ENCODE measurements around the gene RNF223. TPM values are rescaled to one million over a fixed set of nuclear protein-coding genes. Genes with fewer than 3 reads are reported as not detected.

Gene RNF223
- total and polyA plus RNA-seq, 8 donors: 1.4 to 8.1 (median 3.4) TPM; not detected in 3

DNA sequence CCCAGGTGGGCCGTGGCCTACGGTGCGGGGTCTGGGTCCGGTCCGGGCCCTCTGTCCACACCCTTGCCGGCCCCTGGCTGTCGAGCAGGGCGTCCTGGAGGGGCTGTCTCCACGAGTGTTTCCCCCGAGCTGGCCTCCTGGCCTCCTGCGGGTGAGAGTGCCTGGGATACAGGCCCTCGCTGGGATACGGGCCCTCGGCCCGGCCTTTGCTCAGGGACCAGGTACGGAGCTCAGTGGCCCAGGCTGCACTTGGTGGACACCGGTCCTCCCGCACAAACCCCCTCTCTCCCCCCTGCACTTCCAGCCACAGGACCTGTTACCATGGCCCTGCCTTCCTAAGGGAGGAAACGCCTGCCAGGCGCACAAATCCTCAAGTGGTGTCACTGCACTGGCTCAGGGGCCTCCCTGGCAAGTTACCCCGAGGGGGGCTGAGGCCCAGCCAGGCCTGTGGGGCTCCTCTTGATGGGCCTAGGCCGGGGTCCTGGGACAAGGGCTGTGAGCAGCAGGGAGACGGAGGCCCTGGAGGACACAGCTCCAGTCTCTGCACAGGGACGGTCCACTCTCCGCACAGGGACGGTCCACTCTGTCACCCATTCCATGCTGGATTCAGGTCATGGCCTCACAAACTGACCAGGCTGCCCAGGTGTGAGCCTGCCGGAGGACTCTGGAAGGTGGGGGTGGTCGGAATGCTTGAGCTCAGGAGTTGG lies 18.2 kb upstream of the RNF223 start:
- no peaks in the 10 kb centered on the region for H3K27me3 ChIP-seq
- H3K4me1 ChIP-seq: no peaks in the 10 kb centered on the region
- DNase-seq: peak in 1 of 2 donors; percentile 5
- no peaks in the 10 kb centered on the region for H3K9me3 ChIP-seq
- H3K27ac ChIP-seq: no peak overlapping the region
- no peak for TF ChIP-seq EP300 (IDR thresholded peaks at IDR 0.05)
- no peak for TF ChIP-seq POLR2AphosphoS5 (IDR thresholded peaks at IDR 0.05)
- TF ChIP-seq, protein P1, sequence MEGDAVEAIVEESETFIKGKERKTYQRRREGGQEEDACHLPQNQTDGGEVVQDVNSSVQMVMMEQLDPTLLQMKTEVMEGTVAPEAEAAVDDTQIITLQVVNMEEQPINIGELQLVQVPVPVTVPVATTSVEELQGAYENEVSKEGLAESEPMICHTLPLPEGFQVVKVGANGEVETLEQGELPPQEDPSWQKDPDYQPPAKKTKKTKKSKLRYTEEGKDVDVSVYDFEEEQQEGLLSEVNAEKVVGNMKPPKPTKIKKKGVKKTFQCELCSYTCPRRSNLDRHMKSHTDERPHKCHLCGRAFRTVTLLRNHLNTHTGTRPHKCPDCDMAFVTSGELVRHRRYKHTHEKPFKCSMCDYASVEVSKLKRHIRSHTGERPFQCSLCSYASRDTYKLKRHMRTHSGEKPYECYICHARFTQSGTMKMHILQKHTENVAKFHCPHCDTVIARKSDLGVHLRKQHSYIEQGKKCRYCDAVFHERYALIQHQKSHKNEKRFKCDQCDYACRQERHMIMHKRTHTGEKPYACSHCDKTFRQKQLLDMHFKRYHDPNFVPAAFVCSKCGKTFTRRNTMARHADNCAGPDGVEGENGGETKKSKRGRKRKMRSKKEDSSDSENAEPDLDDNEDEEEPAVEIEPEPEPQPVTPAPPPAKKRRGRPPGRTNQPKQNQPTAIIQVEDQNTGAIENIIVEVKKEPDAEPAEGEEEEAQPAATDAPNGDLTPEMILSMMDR (IDR thresholded peaks at IDR 0.05): no peak
- TF ChIP-seq POLR2A (IDR thresholded peaks at IDR 0.05): no peak
- H3K36me3 ChIP-seq: peaks cover 0 to 10% (median 0%) of the 10 kb centered on the region in 4 donors
- intact Hi-C loops (cut with DNase I; ENCODE audit: low total_unique reads): no loop called here
- 95 to 98% (median 96%) methylated on average over 17 to 28 of the region's 28 CpGs for WGBS, 5 donors
- H3K4me3 ChIP-seq: no peak overlapping the region

DNA sequence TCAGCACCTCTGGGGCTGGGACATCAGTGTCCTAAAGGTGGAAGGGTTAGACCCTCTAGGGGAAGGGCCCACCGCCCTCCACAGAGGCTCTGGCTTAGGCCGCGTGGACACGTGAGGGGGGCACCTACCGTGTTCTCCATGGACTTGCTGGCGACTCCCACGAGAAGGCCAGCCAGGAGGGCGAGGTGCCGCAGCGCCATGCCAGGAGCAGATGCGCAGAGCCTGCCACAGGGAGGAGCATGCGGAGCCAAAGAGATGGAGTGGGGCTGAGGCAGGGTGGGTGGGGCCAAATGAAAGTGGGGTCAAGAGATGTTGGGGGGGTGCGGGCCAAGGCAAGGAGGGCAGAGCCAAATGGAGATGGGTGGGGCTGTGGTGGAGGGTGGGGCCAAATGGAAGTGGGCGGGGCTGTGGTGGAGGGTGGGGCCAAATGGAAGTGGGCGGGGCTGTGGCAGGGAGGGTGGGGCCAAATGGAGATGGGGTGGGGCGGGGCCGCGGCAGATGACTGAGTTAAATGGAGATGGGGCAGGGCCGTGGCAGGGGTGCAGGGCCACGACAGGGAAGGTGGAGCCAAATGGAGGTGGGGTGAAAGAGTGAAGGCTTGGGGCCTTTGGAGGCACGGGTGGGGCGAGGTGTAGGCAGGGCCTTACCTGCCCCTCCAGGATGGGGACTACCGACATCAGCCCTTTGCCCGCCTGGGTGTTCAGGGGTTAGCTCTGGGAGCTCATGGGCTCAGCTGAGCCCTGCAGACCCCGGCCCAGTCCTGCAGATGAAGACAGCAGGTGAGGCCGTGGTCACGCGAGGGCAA lies 17.4 kb upstream of the RNF223 start:
- intact Hi-C loops (cut with DNase I; ENCODE audit: low total_unique reads): no loop called here
- Histone ChIP-seq H3K27me3 (no peaks in the 10 kb centered on the region), H3K4me3 (no peak overlapping the region), H3K36me3 (peaks cover 0 to 17% (median 2%) of the 10 kb centered on the region in 4 donors), H3K27ac (no peak overlapping the region), H3K9me3 (no peaks in the 10 kb centered on the region), H3K4me1 (no peaks in the 10 kb centered on the region)
- 94 to 98% (median 97%) methylated on average over 22 to 28 of the region's 28 CpGs for WGBS, 5 donors
- TF ChIP-seq POLR2A (IDR thresholded peaks at IDR 0.05) (no peak), EP300 (IDR thresholded peaks at IDR 0.05) (no peak), POLR2AphosphoS5 (IDR thresholded peaks at IDR 0.05) (no peak)
- TF ChIP-seq, protein P1 (IDR thresholded peaks at IDR 0.05): no peak
- DNase-seq: peak in 1 of 2 donors; percentile 3

- TF ChIP-seq POLR2A (IDR thresholded peaks at IDR 0.05) (no peak), EP300 (IDR thresholded peaks at IDR 0.05) (no peak), POLR2AphosphoS5 (IDR thresholded peaks at IDR 0.05) (no peak)
- TF ChIP-seq, protein P1 (IDR thresholded peaks at IDR 0.05): no peak
- no peaks in the 10 kb centered on the region for H3K27me3 ChIP-seq
- peak in 1 of 2 donors; percentile 2 for DNase-seq
- intact Hi-C loops (cut with DNase I; ENCODE audit: low total_unique reads): no loop called here
- H3K4me1 ChIP-seq: no peaks in the 10 kb centered on the region
- no peaks in the 10 kb centered on the region for H3K9me3 ChIP-seq
- 94 to 97% (median 96%) methylated on average over 18 to 45 of the region's 45 CpGs for WGBS, 5 donors
- H3K36me3 ChIP-seq: peaks cover 0 to 24% (median 6%) of the 10 kb centered on the region in 4 donors
- no peak overlapping the region for H3K27ac ChIP-seq
- H3K4me3 ChIP-seq: no peak overlapping the region
These were observed 16.6 kb upstream of the RNF223 start for GRCh38 chr1:1090424-1091343.

All from stomach (tissue), 9 donors.